Fibroblast of upper back skin (primary cell): ENCODE measurements around the gene DHX15.
"Not testable (repeated sequence)": the region's sequence is repeated elsewhere in the genome, so short reads cannot be mapped to it uniquely, and the experiment has no call there.

ENCODE experiments used
- DNase-seq: peaks from one replicate; pipeline ENCODE4 v3.0.0-alpha.2; 2013

DHX15 gene

DNA sequence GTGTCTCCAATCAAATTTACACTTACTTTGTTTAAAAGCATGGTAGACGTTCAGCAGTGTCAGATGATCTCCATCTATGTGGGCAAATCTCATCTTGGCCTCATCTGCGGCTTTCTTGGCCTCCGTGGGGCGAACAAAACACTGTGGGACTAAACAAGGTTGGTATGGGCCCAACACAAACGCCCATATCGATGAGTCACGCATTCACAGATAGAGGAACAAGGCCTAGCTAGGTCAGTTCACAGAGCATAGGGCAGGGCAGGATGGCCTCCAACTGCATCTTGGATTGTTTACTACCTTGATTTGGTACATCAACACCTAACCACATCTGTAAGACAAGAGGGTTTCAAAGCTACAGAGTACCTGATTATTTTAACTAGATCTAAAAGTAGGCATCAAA, 47.3 kb downstream of the DHX15 start:
- no peak for DNase-seq

- no peak for DNase-seq
Observed at GRCh38 chr4:24535399-24535798, 49.0 kb downstream of the DHX15 start.

GRCh38 chr4:24533364-24533763, 51.0 kb downstream of the DHX15 start:
- DNase-seq: no peak

- DNase-seq: no peak
Observed at GRCh38 chr4:24529555-24529954, 54.8 kb downstream of the DHX15 start.

DNA sequence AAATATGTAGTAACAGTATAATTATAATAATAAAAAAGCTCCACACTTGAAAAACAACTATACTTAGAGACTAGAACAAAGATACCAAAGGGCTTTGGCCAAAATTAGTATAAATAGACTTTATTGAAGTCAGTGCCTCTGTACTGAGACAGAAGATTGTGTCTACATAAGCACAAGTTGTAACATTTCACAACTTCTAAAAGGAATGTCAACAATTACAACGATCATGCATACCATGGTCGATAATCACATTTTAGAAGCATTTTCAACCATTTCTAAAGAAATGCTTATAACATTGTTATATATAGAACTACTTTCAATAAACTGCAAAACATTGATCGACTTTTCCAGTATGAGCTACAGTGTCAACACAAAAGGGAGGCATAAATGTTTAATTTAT, 57.0 kb downstream of the DHX15 start:
- peak; percentile 4 for DNase-seq

DNA sequence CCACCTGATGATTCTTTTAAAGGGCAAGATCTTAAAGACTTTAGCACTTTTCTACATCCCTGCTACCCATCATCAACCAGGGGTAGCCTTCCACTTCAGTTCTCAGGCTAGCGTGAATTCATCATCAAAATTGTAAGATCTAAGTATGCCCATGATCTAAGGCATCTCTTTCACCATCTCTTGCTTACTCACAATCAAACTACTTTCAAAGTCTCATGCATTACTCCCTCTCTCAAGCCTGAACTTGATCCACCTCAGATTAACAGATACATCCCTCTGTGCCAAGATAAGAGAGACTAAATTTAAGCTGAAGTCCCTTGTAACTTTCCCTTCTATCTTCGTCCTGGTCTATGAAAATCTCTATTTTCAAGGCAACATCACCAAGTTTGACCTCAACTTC, 62.8 kb downstream of the DHX15 start:
- no peak for DNase-seq

DNA sequence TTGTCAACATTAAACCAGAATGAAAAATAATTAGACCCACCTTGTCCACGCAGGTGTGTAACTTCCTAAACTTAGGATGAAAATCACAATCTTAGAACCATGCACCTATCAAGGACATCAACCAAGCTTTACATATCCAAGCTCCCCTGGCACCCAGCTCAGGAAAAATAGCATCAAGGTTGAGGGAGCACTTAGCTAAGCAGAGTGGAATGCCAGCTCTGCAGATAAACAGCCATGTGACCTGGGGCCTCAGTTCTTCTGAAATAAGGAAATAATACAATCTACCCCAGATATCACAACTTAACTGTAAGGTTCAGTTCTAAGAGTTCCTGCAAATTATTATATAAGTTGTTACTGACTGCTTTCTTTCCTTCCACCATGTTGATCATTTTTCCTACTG, 64.7 kb downstream of the DHX15 start:
- DNase-seq: no peak

DNA sequence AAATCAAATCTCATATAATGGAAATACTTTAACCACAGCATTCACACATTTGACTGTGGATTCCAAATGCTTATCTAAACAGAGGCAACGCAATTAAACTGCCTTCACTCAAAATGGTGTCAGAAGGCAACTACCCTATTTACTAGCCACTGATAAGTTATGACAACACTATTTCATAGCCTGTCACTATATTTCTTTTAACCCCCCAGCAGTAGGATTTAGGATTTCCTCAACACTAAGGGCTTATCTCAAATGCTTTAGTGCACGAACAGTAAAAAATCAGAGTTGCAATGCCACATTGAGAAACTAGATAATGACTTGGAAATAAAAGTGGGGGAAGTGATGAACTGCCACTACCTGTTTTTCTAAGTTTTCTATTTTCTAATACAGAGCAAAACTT, 66.7 kb downstream of the DHX15 start:
- DNase-seq: no peak

DNA sequence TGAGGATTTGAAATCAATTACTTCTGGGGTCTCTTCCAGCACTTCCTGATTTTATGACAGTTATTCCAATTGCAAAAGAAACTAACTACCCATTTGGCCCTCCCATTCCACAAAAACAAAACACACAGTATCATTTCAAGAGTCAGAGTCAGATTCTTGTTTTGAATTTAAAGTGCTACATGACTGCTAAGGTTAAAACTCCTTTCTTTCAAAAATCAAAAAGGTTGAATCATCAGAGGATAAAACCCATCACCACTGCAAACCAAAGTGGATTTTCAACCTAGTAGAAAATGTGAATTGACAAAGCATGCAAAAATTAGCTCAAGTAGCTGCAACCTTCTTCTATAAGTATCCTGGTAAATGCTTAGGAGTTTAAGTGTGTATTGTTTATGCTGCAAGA, 67.4 kb downstream of the DHX15 start:
- no peak for DNase-seq

DNA sequence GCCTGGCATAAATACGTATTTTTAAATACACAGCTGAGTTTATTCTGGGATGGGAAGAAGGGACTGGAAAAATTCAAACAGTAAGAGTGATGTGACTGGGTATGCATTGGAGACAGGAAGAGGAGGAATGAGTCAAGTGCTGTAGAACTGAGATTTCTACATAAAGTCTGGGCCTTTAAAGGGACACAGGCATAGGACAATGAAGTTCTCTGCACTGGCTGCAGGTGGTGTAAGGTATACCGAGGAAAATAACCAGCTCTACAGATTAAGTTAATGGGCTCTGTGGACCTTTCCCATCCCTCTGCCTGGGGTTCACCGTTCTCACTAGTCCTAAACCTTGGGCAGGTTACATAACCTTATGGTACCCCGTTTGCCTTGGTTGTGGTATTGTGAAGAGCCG, 68.7 kb downstream of the DHX15 start:
- DNase-seq: no peak

DNA sequence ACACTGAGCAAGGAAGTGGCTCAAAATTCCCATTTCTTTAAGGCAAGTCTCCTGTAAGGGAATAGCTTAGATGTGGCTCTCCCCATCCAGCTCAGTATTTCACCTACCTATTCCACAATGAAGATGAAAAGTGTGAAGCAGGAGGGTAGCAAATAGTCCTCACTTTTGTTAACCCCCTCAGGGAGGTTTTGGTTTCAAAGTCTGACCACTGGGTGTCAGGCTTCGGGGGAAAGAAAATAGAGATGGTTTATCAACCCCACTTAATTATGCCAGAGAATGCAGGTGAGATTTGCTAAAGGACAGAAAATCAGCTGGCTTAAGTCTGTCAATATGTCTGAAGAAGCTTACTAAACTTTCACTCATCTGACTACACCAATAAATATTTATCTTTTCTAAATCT, 69.5 kb downstream of the DHX15 start:
- DNase-seq: no peak

GRCh38 chr4:24513718-24514117, 70.6 kb downstream of the DHX15 start:
- no peak for DNase-seq

- peak; percentile 25 for DNase-seq
Observed at GRCh38 chr4:24511371-24512063, 72.8 kb downstream of the DHX15 start.

DNA sequence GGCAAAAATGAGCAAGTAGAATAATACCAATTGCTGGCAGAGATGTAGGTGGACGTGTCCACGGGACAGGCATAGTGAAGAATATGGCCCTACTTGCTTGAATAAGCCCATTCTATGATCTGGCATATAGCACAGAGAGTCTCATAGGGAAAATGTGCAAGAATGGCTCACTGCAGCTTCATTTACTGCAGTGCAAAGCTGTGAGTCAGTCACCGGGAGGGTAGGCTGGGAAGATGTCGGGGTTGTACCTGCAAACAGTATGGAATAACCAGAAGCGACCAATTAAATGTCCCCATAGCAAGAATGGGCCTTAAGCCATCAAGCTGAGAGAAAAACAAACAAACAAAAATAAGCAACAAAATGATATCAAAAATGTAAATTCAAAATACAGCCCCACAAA, 74.3 kb downstream of the DHX15 start:
- no peak for DNase-seq

- no peak for DNase-seq
Observed at GRCh38 chr4:24508541-24508940, 75.8 kb downstream of the DHX15 start.

- no peak for DNase-seq
Observed at GRCh38 chr4:24507439-24507838, 76.9 kb downstream of the DHX15 start.

DNA sequence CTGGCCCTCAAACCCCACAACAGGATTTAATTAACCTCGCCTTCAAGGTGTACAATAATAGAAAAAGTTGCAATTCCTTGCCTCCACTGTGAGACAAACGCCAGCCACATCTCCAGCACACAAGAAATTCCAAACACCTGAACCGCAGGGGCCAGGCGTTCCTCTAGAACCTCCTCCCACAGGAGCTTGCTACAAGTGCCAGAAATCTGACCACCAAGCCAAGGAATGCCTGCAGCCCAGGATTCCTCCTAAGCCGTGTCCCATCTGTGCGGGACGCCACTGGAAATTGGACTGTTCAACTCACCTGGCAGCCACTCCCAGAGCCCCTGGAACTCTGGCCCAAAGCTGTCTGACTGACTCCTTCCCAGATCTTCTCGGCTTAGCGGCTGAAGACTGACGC, 81.3 kb downstream of the DHX15 start:
- DNase-seq: not testable (repeated sequence)

GRCh38 chr4:24497221-24497620, 87.1 kb downstream of the DHX15 start:
- peak; percentile 16 for DNase-seq

- DNase-seq: no peak
Observed at GRCh38 chr4:24496597-24496996, 87.8 kb downstream of the DHX15 start.

DNA sequence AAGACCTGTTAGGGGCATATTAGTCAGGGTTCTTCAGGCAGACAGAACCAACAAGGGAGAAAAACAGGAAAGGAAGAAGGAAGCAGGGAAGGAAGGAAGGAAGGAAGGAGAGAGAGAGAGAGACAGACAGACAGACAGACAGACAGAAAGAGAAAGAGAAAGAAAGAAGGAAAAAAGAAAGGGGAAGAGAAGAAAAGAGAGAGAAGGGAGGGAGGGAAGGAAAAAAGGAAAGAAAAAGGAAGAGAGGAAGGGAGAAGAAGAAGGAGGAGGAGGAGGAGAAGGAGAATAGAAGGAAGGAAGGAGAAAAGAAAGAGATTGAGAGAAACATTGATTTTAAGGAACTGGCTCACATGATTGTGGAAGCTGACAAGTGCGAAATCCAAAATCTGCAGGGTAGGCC, 89.0 kb downstream of the DHX15 start:
- DNase-seq: no peak

- DNase-seq: peak; percentile 31
Observed at GRCh38 chr4:24489870-24490269, 94.5 kb downstream of the DHX15 start.

DNA sequence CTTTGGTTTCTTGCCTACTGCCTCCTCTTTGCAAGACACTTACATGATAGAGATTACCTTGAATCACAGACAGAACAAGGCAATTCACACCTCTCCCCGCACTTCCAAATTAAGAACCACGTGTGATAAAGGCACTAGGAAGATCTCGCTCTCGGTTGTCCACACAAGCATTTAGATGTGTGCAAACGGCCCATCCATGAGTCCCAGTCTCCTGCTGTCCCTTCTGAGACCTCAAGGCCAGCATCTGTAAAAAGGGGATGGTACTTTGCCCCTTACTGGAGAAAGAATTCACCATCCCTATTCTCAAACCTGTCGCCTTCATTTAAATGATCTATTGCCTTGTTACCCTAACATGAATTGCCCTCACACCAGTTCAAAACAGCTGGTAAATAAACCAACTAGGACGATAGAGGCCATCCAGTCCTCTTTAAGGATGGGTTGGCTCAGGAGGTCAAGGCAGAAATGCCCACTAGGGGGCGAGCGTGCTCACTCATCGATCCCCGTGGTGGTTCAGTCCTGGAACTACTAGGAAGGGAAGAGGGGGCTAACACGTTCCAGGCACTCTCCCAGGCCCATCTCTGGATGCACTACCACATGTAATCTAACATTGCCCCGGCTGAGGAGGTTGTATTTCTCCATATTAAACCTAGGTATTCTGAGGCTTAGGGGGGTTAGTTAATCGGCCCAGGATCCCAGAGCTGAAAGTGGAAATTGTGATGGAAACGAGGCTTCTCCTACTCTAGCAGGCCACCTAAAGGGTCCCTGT, 95.8 kb downstream of the DHX15 start:
- peak; percentile 57 for DNase-seq

- DNase-seq: peak; percentile 9
Observed at GRCh38 chr4:24482871-24483270, 101.5 kb downstream of the DHX15 start.

GRCh38 chr4:24477919-24478318, 106.4 kb downstream of the DHX15 start:
- peak; percentile 89 for DNase-seq
